Karpas-422 (cell line): ENCODE data around the gene ATP2A2. TPM values are rescaled to one million over a fixed set of nuclear protein-coding genes. Genes with fewer than 3 reads are reported as not detected.

ENCODE experiments used
- DNase-seq: peaks from one replicate; pipeline ENCODE4 v3.0.0-alpha.2; 2015
- H2AFZ ChIP-seq: fragments of 200-600 bp; sonication (generic); 2 replicates; pipeline ENCODE4 v1.6.1; 2014; ENCODE audit warnings: antibody characterized with exemption, low read length, mixed read lengths
- H3K27ac ChIP-seq: fragments of 200-600 bp; sonication (generic); 2 replicates; pipeline ENCODE4 v1.5.1; 2014; ENCODE audit warnings: mild to moderate bottlenecking, low read length, moderate library complexity
- H3K27me3 ChIP-seq: fragments of 200-600 bp; sonication (generic); 2 replicates; pipeline ENCODE4 v1.6.1; 2014; ENCODE audit warnings: low read length, mixed read lengths
- H3K36me3 ChIP-seq: fragments of 200-600 bp; sonication (generic); 2 replicates; pipeline ENCODE4 v1.6.1; 2014; ENCODE audit warnings: low read length, mixed read lengths; ENCODE audit not compliant: insufficient read depth
- H3K4me1 ChIP-seq: fragments of 200-600 bp; sonication (generic); 2 replicates; pipeline ENCODE4 v1.6.1; 2014; ENCODE audit warnings: mild to moderate bottlenecking, low read length, mixed read lengths
- H3K4me2 ChIP-seq: fragments of 200-600 bp; sonication (generic); 2 replicates; pipeline ENCODE4 v1.6.1; 2014; ENCODE audit warnings: low read length, low read depth, mild to moderate bottlenecking; ENCODE audit not compliant: poor library complexity, severe bottlenecking
- H3K4me3 ChIP-seq: fragments of 200-600 bp; sonication (generic); 2 replicates; pipeline ENCODE4 v1.5.1; 2014; ENCODE audit warnings: mild to moderate bottlenecking, antibody characterized with exemption, low read length, mixed read lengths
- H3K79me2 ChIP-seq: fragments of 200-600 bp; sonication (generic); 2 replicates; pipeline ENCODE4 v1.6.1; 2014; ENCODE audit warnings: mild to moderate bottlenecking, low read length, mixed read lengths
- H3K9ac ChIP-seq: fragments of 200-600 bp; sonication (generic); 2 replicates; pipeline ENCODE4 v1.6.0; 2014; ENCODE audit warnings: low read length
- H3K9me2 ChIP-seq: fragments of 200-600 bp; sonication (generic), shearing (Covaris generic); replicated peaks from 2 replicates; pipeline ENCODE4 v1.6.0; 2014; ENCODE audit warnings: mild to moderate bottlenecking, low read length, moderate library complexity; ENCODE audit not compliant: insufficient read depth
- H3K9me3 ChIP-seq: fragments of 300-700, 200-600 bp; sonication (generic); 2 replicates; pipeline ENCODE4 v1.6.1; 2014; ENCODE audit warnings: low read length, mixed read lengths
- H4K20me1 ChIP-seq: fragments of 200-600 bp; sonication (generic); 2 replicates; pipeline ENCODE4 v1.6.1; 2014; ENCODE audit warnings: mild to moderate bottlenecking, antibody characterized with exemption, low read length, low read depth; ENCODE audit not compliant: insufficient read depth
- total RNA-seq: library from RNA; depleted of rRNA; stranded (reverse); fragments of >200 nt; shearing (Covaris generic); gene quantifications from 2 replicates; pipeline ENCODE4 v1.2.3, GENCODE V29; 2014; ENCODE audit warnings: low replicate concordance

The ATP2A2 gene
- total RNA-seq, 1 experiment from 2014 or later: 88.5 TPM

DNA sequence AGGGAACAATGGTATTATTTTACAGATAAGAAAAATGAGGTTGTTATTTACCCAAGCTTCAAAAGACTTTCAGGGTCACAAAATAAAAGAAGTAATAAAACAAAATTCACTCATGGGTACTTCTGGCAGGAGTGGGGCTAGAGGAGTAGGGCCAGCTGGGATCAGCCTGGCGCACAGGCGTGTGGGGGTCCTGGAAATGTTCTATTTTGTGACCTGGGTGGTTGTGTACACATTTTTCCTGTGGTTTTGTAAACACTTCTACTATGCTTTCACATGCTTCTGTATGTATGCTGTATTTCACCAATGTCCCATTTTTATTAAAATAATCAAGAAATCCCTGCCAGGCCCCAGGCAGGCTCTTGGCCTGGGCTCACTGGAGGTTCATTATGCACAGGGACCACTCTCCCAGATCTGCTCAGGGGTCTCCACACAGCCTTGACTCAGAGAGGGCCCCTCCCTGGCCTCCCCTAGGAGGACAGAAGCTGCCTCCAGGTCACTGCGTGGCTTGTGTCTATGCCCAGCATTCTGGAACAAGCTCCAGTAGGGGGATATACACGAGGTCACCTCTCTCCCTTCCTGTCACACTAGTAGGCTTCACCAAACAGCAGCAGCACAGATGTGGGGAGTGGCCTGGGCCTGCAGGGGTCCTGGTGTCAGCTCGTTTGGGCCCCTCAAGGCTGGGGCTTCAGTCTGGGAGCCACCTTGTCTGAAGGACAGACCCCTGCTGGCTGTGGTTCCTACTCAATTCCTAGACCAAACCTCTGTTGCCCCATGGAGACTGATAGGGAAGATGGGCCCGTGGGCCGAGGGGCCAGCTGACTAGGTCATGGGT lies 84.7 kb downstream of the ATP2A2 start:
- H3K36me3 ChIP-seq: 0 out of 2 replicates have a peak, but pooled peaks cover 6% of the 10 kb centered on the region
- no peaks in the 10 kb centered on the region for H3K9me3 ChIP-seq
- no peaks in the 10 kb centered on the region for H3K9me2 ChIP-seq
- no peak overlapping the region for H3K27ac ChIP-seq
- DNase-seq: no peak
- no peaks in the 10 kb centered on the region for H3K27me3 ChIP-seq
- H3K4me3 ChIP-seq: no peak overlapping the region
- H3K9ac ChIP-seq: no peak overlapping the region
- no peaks in the 10 kb centered on the region for H3K79me2 ChIP-seq
- H3K4me2 ChIP-seq: no peak overlapping the region
- H4K20me1 ChIP-seq: no peaks in the 10 kb centered on the region
- peaks cover 3% of the 10 kb centered on the region for H3K4me1 ChIP-seq
- no peak overlapping the region for H2AFZ ChIP-seq

DNA sequence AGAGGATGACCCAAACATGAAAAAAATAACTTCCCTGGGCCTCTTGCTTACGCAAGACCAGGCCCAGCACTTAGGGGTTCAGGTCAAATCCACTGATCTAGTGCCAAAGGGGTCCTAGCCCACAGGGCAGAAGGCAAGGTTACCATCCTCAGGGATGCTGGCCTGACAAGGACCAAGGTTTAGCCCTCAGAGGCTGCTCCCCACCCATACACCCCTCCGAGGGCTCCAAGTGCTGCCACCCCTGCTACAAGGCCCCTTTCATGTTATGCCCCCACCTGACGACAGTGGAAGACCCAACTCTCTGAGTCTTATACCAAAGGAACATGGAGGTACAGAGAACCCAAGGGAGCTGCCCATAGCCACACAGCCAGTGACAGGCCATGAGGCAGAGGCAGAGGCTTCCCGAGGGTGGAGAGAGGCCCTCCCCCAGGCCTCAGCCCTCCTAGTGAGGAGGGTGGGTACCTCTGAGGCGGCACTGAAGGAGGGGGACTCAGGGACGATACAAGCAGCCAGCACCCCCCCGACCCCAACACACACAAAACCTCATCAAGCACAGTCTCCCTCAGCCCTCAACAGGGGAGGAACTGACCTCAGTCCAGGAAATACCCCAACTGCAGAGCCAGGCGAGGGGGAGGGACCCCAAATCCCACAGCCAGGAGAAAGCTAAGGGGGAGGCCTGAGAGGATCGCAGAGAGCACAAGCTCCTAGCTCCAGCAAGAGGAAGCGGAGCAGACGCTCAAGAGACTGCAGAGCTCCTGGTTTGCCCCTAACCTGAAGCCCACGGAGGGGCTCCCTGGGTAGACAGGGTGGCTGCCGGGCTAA lies 85.5 kb downstream of the ATP2A2 start:
- Histone ChIP-seq H3K9me3 (no peaks in the 10 kb centered on the region), H3K27me3 (no peaks in the 10 kb centered on the region), H3K36me3 (0 out of 2 replicates have a peak, but pooled peaks cover 9% of the 10 kb centered on the region), H2AFZ (no peak overlapping the region), H4K20me1 (no peaks in the 10 kb centered on the region), H3K4me2 (no peak overlapping the region), H3K9me2 (no peaks in the 10 kb centered on the region), H3K79me2 (no peaks in the 10 kb centered on the region), H3K4me3 (no peak overlapping the region), H3K27ac (no peak overlapping the region), H3K4me1 (peaks cover 11% of the 10 kb centered on the region), H3K9ac (no peak overlapping the region)
- DNase-seq: no peak

DNA sequence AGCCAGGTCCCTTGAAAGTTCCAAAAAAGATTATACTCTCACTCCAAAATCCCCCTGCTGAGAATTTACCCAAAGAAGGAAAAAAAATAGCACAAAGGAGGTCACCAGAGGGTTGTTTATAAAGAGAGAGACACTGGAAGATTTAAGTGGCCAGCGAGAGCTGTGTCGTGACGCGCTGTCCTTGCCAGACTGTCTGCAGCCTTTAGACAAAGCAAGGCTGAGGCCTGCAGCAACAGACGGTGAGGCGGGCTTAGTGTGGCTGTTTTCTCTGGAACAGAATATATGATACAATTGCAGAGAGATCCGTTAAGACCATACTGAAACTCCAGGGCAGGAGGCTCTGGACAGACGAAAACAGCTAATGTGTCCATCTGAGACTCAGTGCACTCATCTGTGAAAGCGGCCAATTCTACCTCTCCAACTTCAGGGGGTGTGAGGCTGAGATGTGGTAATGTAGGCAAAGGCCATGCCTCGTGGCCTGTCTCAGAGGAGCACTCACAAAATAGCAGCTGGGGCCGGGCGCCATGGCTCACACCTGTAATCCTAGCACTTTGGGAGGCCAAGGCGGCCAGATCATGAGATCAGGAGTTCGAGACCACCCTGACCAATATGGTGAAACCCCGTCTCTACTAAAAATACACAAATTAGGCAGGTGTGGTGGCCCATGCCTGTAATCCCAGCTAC lies 86.3 kb downstream of the ATP2A2 start:
- Histone ChIP-seq H3K4me2 (no peak overlapping the region), H2AFZ (no peak overlapping the region), H3K36me3 (0 out of 2 replicates have a peak, but pooled peaks cover 9% of the 10 kb centered on the region), H3K4me1 (peaks cover 19% of the 10 kb centered on the region), H3K9ac (no peak overlapping the region), H3K27me3 (no peaks in the 10 kb centered on the region), H3K9me2 (no peaks in the 10 kb centered on the region), H3K4me3 (no peak overlapping the region), H3K27ac (no peak overlapping the region), H3K9me3 (no peaks in the 10 kb centered on the region), H4K20me1 (no peaks in the 10 kb centered on the region), H3K79me2 (no peaks in the 10 kb centered on the region)
- no peak for DNase-seq

DNA sequence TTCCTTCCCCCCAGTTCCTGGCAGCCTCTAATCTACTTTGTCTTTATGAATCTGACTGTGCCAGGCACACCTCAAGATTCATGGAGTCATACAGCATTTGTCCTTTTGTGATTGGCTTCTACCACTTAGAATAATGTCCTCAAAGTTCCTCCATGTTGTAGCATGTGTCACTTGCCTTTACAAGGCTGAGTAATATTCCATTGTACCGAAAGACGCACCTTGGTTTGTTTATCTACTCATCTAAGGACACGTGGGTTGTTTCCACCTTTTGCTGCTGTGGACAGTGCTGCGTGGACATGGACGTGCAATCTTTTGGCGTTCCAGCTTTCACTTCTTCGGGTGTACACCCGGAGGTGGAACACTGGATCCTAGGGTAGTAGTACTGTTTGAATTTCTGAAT lies 88.9 kb downstream of the ATP2A2 start:
- no peaks in the 10 kb centered on the region for H3K27me3 ChIP-seq
- no peaks in the 10 kb centered on the region for H3K9me2 ChIP-seq
- H3K4me2 ChIP-seq: no peak overlapping the region
- no peak overlapping the region for H3K4me3 ChIP-seq
- no peak for DNase-seq
- no peak overlapping the region for H3K27ac ChIP-seq
- H3K79me2 ChIP-seq: peaks cover 4% of the 10 kb centered on the region; the same call in 1 of the 2 replicates
- peaks cover 46% of the 10 kb centered on the region for H3K4me1 ChIP-seq
- no peaks in the 10 kb centered on the region for H4K20me1 ChIP-seq
- no peak overlapping the region for H3K9ac ChIP-seq
- peaks cover 21% of the 10 kb centered on the region; the same call in 1 of the 2 replicates for H3K36me3 ChIP-seq
- H3K9me3 ChIP-seq: no peaks in the 10 kb centered on the region
- H2AFZ ChIP-seq: no peak overlapping the region

DNA sequence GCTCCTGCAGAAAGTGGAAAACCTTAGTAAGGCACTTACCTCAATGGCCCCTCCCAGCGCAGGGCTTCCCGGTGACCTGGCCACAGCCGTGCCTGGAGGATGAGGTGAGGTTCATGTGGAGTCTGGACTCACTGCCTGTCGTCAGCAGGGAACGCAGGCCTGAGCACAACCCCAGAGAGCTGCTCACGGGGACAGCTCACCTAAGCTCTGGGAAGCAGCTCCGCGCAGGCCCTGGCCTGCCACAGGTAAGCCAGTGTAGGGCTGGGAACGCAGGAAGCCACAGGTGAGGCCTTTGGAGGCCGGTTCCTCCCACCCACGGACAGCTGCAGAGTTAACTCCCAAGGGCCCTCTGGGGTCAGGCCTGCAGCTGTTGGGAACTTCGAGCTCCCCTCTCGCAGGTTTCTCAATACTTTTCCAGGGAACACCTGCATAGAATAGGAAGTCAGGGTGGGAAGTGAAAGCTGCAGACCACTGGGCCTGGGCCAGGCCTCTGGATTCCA lies 89.7 kb downstream of the ATP2A2 start:
- peaks cover 28% of the 10 kb centered on the region for H3K36me3 ChIP-seq
- H3K9me2 ChIP-seq: no peaks in the 10 kb centered on the region
- no peaks in the 10 kb centered on the region for H4K20me1 ChIP-seq
- peak overlapping the region; percentile 75 for H3K27ac ChIP-seq
- peak overlapping the region; percentile 45; the same call in 1 of the 2 replicates for H3K9ac ChIP-seq
- H3K4me3 ChIP-seq: no peak overlapping the region
- DNase-seq: no peak
- H2AFZ ChIP-seq: no peak overlapping the region
- H3K4me1 ChIP-seq: peaks cover 53% of the 10 kb centered on the region
- no peaks in the 10 kb centered on the region for H3K9me3 ChIP-seq
- H3K4me2 ChIP-seq: no peak overlapping the region
- H3K27me3 ChIP-seq: no peaks in the 10 kb centered on the region
- H3K79me2 ChIP-seq: peaks cover 6% of the 10 kb centered on the region; the same call in 1 of the 2 replicates

DNA sequence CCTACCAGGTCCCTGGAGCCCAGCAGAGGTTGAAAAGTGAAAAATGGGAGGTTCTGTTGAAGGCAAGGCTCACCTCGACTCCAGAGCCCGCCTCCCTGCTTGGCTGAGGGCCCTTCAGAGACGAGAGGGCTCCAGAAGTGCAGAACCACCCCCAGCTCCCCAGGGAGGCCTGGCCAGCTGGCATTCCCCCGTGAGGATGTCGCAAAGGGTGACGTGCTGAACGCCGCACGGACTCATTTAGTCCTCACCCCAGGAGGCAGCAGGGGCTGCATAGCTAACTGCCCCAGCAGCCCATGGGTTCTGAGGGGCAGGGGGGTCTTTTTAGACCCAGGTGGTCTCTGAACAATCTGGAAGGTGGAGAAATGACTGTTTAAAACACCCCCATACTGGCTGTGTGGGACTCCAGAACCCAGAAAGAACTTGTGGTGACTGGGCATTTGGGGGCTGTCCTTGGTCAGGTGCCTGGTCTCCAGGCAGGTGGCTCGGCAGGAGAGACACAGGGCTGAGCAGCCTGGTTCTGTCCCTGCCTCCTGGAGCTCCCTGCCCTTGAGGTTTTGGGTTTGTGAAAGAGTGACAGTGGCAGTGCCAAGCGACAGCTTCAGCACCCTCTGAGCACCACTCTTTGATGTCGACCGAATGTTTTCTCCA lies 90.5 kb downstream of the ATP2A2 start:
- Histone ChIP-seq H4K20me1 (no peaks in the 10 kb centered on the region), H3K4me3 (no peak overlapping the region), H3K4me2 (peak overlapping the region; percentile 26), H3K36me3 (peaks cover 32% of the 10 kb centered on the region), H3K9ac (peak overlapping the region; percentile 45; the same call in 1 of the 2 replicates), H3K79me2 (peaks cover 6% of the 10 kb centered on the region; the same call in 1 of the 2 replicates), H3K9me2 (no peaks in the 10 kb centered on the region), H3K27me3 (no peaks in the 10 kb centered on the region), H2AFZ (no peak overlapping the region), H3K9me3 (no peaks in the 10 kb centered on the region), H3K27ac (peak overlapping the region; percentile 75), H3K4me1 (peaks cover 56% of the 10 kb centered on the region)
- peak; percentile 86 for DNase-seq

DNA sequence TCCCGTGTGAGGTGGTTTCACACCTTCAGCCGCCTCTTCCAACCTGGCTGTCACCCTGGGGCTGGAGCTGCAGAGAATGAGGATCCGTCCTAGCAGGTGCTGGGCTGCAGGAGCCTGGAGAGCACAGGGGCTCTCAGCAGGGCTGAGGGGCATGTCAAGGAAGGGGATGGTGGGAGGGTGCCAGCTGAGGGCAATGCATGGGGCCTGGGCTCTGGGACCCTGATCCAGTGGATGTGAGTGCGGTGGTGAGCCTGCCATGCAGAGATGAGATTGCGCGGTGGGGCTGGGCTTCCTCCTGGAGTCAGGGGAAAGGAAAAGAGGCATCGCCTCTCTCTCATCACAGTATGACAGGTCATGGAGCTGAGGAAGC lies 91.0 kb downstream of the ATP2A2 start:
- peaks cover 6% of the 10 kb centered on the region; the same call in 1 of the 2 replicates for H3K79me2 ChIP-seq
- H3K4me2 ChIP-seq: peak overlapping the region; percentile 26
- H3K36me3 ChIP-seq: peaks cover 32% of the 10 kb centered on the region
- no peak overlapping the region for H2AFZ ChIP-seq
- DNase-seq: no peak
- H3K9ac ChIP-seq: no peak overlapping the region
- H4K20me1 ChIP-seq: no peaks in the 10 kb centered on the region
- H3K4me3 ChIP-seq: no peak overlapping the region
- no peaks in the 10 kb centered on the region for H3K9me3 ChIP-seq
- H3K27ac ChIP-seq: peak overlapping the region; percentile 75
- no peaks in the 10 kb centered on the region for H3K9me2 ChIP-seq
- H3K4me1 ChIP-seq: peaks cover 56% of the 10 kb centered on the region
- no peaks in the 10 kb centered on the region for H3K27me3 ChIP-seq
